ENCODE measurements around the gene RNFT1.
A peak's percentile ranks its signal among the peaks of the same experiment; 100 is the strongest.
"Not testable (repeated sequence)": the region's sequence is repeated elsewhere in the genome, so short reads cannot be mapped to it uniquely, and the experiment has no call there.

Gene RNFT1

GRCh38 chr17:59964482-59965328 is at the start of gene RNFT1:
RNFT1 (minus strand) TSS chr17:59964740; CDS start chr17:59964663, 77 bp downstream.
- DNase-seq = peak; percentile 93 to 94

- not testable (repeated sequence) for DNase-seq
These were observed 44.8 kb upstream of the RNFT1 start for GRCh38 chr17:60009326-60009725.

GRCh38 chr17:60008377-60008776 is 43.8 kb upstream of the RNFT1 start:
- DNase-seq = not testable (repeated sequence)

- DNase-seq = no peak
These were observed 41.6 kb upstream of the RNFT1 start for GRCh38 chr17:60006160-60006559.

- DNase-seq = not testable (repeated sequence)
These were observed 40.0 kb upstream of the RNFT1 start for GRCh38 chr17:60004561-60004960.

GRCh38 chr17:60002405-60002804 is 37.9 kb upstream of the RNFT1 start:
- DNase-seq = not testable (repeated sequence)

- DNase-seq = not testable (repeated sequence)
These were observed 32.1 kb upstream of the RNFT1 start for GRCh38 chr17:59996608-59997007.

- DNase-seq = not testable (repeated sequence)
These were observed 10.6 kb upstream of the RNFT1 start for GRCh38 chr17:59975166-59975565.

GRCh38 chr17:59973483-59973882 is 8.9 kb upstream of the RNFT1 start:
- not testable (repeated sequence) for DNase-seq

GRCh38 chr17:59972778-59973177 is 8.2 kb upstream of the RNFT1 start:
- no peak for DNase-seq

- DNase-seq = not testable (repeated sequence)
These were observed 7.2 kb upstream of the RNFT1 start for GRCh38 chr17:59971771-59972170.

- peak; percentile 66 to 70 for DNase-seq
These were observed 630 bp downstream of the RNFT1 start for GRCh38 chr17:59963738-59964481.

GRCh38 chr17:59962739-59963318 is 1.7 kb downstream of the RNFT1 start:
- DNase-seq = no peak

- not testable (repeated sequence) for DNase-seq
These were observed 5.0 kb downstream of the RNFT1 start for GRCh38 chr17:59959574-59959973.

GRCh38 chr17:59954856-59955255 is 9.7 kb downstream of the RNFT1 start:
- no peak for DNase-seq

- no peak for DNase-seq
These were observed 14.5 kb downstream of the RNFT1 start for GRCh38 chr17:59950049-59950448.

GRCh38 chr17:59947310-59947709 is 17.2 kb downstream of the RNFT1 start:
- not testable (repeated sequence) for DNase-seq

GRCh38 chr17:59946433-59946832 is 18.1 kb downstream of the RNFT1 start:
- not testable (repeated sequence) for DNase-seq

GRCh38 chr17:59941131-59941530 is 23.4 kb downstream of the RNFT1 start:
- DNase-seq = peak in 1 of 2 experiments; percentile 16

GRCh38 chr17:59940697-59941096 is 23.8 kb downstream of the RNFT1 start:
- peak in 1 of 2 experiments; percentile 33 for DNase-seq

GRCh38 chr17:59933317-59933716 is 31.2 kb downstream of the RNFT1 start:
- not testable (repeated sequence) for DNase-seq

GRCh38 chr17:59930768-59931167 is 33.8 kb downstream of the RNFT1 start:
- not testable (repeated sequence) for DNase-seq

GRCh38 chr17:59930121-59930520 is 34.4 kb downstream of the RNFT1 start:
- DNase-seq = not testable (repeated sequence)
